HEK293 (cell line): ENCODE results near the gene ZBTB22.

Experiments used
- GFI1B ChIP-seq: fragments of 450-650 bp; formaldehyde crosslinking; IDR thresholded peaks from 2 replicates; pipeline ENCODE4 v1.5.1; 2016; ENCODE audit warnings: missing biosample characterization, missing genetic modification characterization
- KLF10 ChIP-seq: fragments of 450-650 bp; IDR thresholded peaks from 2 replicates; pipeline ENCODE4 v1.5.1; 2018; ENCODE audit warnings: missing biosample characterization, mild to moderate bottlenecking, missing genetic modification characterization
- KLF8 ChIP-seq: fragments of 450-650 bp; formaldehyde crosslinking; IDR thresholded peaks from 2 replicates; pipeline ENCODE4 v1.5.1; 2016; ENCODE audit warnings: missing biosample characterization, missing genetic modification characterization
- TCF7L2 ChIP-seq: IDR thresholded peaks from 2 replicates; pipeline ENCODE4 v1.6.1; 2011; ENCODE audit warnings: low read depth, mild to moderate bottlenecking, inconsistent platforms, low read length, moderate library complexity, borderline replicate concordance
- YY2 ChIP-seq: fragments of 450-650 bp; formaldehyde crosslinking; IDR thresholded peaks from 2 replicates; pipeline ENCODE4 v1.5.1; 2016; ENCODE audit warnings: missing biosample characterization, missing genetic modification characterization
- ZBTB8A ChIP-seq: fragments of 450-650 bp; formaldehyde crosslinking; IDR thresholded peaks from 2 replicates; pipeline ENCODE4 v1.5.1; 2016; ENCODE audit warnings: missing biosample characterization, missing genetic modification characterization
- ZFP37 ChIP-seq: fragments of 450-650 bp; formaldehyde crosslinking; IDR thresholded peaks from 2 replicates; pipeline ENCODE4 v1.5.1; 2016; ENCODE audit warnings: missing biosample characterization, missing genetic modification characterization
- ZNF138 ChIP-seq: fragments of 450-650 bp; formaldehyde crosslinking; IDR thresholded peaks from 2 replicates; pipeline ENCODE4 v1.5.1; 2016; ENCODE audit warnings: missing biosample characterization, missing genetic modification characterization, borderline replicate concordance
- ZNF155 ChIP-seq: fragments of 450-650 bp; formaldehyde crosslinking; IDR thresholded peaks from 2 replicates; pipeline ENCODE4 v1.5.1; 2016; ENCODE audit warnings: missing biosample characterization, missing genetic modification characterization
- ZNF175 ChIP-seq: fragments of 450-650 bp; formaldehyde crosslinking; IDR thresholded peaks from 2 replicates; pipeline ENCODE4 v1.5.1; 2016; ENCODE audit warnings: missing biosample characterization, missing genetic modification characterization
- ZNF202 ChIP-seq: fragments of 450-650 bp; formaldehyde crosslinking; IDR thresholded peaks from 2 replicates; pipeline ENCODE4 v1.5.1; 2016; ENCODE audit warnings: missing biosample characterization, missing genetic modification characterization, borderline replicate concordance
- ZNF341 ChIP-seq: fragments of 450-650 bp; formaldehyde crosslinking; IDR thresholded peaks from 2 replicates; pipeline ENCODE4; 2016; ENCODE audit warnings: low read depth, missing biosample characterization, missing genetic modification characterization
- ZNF404 ChIP-seq: fragments of 450-650 bp; formaldehyde crosslinking; IDR thresholded peaks from 2 replicates; pipeline ENCODE4 v1.5.1; 2017; ENCODE audit warnings: missing biosample characterization, missing genetic modification characterization
- ZNF510 ChIP-seq: fragments of 450-650 bp; formaldehyde crosslinking; IDR thresholded peaks from 2 replicates; pipeline ENCODE4 v1.5.1; 2018; ENCODE audit warnings: mild to moderate bottlenecking, missing genetic modification characterization, missing biosample characterization; ENCODE audit not compliant: insufficient replicate concordance
- ZNF629 ChIP-seq: fragments of 450-650 bp; formaldehyde crosslinking; IDR thresholded peaks from 2 replicates; pipeline ENCODE4 v1.5.1; 2017; ENCODE audit warnings: missing biosample characterization, missing genetic modification characterization
- ZNF785 ChIP-seq: fragments of 450-650 bp; formaldehyde crosslinking; IDR thresholded peaks from 2 replicates; pipeline ENCODE4 v1.5.1; 2016; ENCODE audit warnings: missing biosample characterization, missing genetic modification characterization
- TF ChIP-seq, protein P1 (sequence below): fragments of 450-650 bp; formaldehyde crosslinking; IDR thresholded peaks from 2 replicates; pipeline ENCODE4 v1.5.1; 2016; ENCODE audit warnings: missing biosample characterization, missing genetic modification characterization
- TF ChIP-seq, protein P2 (sequence below): fragments of 450-650 bp; formaldehyde crosslinking; IDR thresholded peaks from 2 replicates; pipeline ENCODE4 v1.5.1; 2016; ENCODE audit warnings: missing biosample characterization, missing genetic modification characterization
- TF ChIP-seq, protein P3 (sequence below): fragments of 450-650 bp; formaldehyde crosslinking; IDR thresholded peaks from 2 replicates; pipeline ENCODE4 v1.5.1; 2017; ENCODE audit warnings: missing biosample characterization, missing genetic modification characterization
- TF ChIP-seq, protein P4 (sequence below): fragments of 450-650 bp; formaldehyde crosslinking; IDR thresholded peaks from 2 replicates; pipeline ENCODE4 v1.5.1; 2016; ENCODE audit warnings: missing biosample characterization, missing genetic modification characterization, borderline replicate concordance
- TF ChIP-seq, protein P5 (sequence below): fragments of 450-650 bp; IDR thresholded peaks from 2 replicates; pipeline ENCODE4 v1.5.1; 2018; ENCODE audit warnings: missing biosample characterization, mild to moderate bottlenecking, missing genetic modification characterization

ZBTB22 gene

DNA sequence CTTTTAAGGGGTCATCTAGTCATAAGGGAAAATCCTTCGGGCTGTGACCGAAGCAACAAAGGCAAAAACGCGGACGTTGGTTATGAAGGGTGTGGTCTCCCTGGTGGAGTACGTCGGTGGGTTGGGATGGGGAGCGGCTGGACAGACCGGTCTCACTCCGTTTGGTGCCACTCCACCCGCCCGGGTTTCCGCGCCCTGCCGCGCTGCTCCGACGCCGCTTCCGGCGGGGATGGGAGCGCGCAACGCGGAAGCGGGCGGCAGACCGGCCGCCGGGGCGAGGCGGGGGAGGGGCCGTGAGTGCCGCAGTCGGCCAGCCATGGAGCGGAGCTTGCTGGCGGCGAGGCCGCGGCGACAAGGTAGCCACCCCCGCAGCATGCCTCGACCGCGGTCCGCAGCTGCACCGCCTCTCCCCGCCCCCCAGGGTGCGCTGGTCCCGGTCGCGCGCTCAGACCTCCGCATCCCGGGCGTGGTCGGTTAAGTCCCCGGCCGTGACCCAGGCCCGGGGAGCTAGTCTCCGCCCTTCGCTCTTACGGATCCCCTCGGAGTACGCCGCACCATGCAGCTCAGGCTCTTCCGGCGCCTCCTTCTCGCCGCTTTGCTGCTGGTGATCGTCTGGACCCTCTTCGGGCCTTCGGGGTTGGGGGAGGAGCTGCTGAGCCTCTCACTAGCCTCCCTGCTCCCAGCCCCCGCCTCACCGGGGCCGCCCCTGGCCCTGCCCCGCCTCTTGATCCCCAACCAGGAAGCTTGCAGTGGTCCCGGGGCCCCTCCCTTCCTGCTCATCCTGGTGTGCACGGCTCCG is 40.5 kb downstream of the ZBTB22 start, which contains the start of gene B3GALT4 (continued):
- TF ChIP-seq ZFP37 (tag by site-specific recombination) (peak; percentile 35; the same call in 1 of the 2 replicates), ZNF175 (tag by site-specific recombination) (no peak), GFI1B (tag by site-specific recombination) (no peak), ZNF341 (tag by site-specific recombination) (peak; percentile 97), ZNF404 (no peak), KLF10 (peak; percentile 87), ZNF138 (0 out of 2 replicates have a peak, but pooled peaks have one; percentile 7), ZNF629 (tag by site-specific recombination) (peak; percentile 68), ZNF785 (no peak), ZNF155 (no peak), YY2 (tag by site-specific recombination) (no peak), ZNF202 (tag by site-specific recombination) (no peak), ZBTB8A (tag by site-specific recombination) (no peak), TCF7L2 (no peak), KLF8 (tag by site-specific recombination) (peak; percentile 87), ZNF510 (tag by site-specific recombination) (no peak)
- TF ChIP-seq, protein P1, sequence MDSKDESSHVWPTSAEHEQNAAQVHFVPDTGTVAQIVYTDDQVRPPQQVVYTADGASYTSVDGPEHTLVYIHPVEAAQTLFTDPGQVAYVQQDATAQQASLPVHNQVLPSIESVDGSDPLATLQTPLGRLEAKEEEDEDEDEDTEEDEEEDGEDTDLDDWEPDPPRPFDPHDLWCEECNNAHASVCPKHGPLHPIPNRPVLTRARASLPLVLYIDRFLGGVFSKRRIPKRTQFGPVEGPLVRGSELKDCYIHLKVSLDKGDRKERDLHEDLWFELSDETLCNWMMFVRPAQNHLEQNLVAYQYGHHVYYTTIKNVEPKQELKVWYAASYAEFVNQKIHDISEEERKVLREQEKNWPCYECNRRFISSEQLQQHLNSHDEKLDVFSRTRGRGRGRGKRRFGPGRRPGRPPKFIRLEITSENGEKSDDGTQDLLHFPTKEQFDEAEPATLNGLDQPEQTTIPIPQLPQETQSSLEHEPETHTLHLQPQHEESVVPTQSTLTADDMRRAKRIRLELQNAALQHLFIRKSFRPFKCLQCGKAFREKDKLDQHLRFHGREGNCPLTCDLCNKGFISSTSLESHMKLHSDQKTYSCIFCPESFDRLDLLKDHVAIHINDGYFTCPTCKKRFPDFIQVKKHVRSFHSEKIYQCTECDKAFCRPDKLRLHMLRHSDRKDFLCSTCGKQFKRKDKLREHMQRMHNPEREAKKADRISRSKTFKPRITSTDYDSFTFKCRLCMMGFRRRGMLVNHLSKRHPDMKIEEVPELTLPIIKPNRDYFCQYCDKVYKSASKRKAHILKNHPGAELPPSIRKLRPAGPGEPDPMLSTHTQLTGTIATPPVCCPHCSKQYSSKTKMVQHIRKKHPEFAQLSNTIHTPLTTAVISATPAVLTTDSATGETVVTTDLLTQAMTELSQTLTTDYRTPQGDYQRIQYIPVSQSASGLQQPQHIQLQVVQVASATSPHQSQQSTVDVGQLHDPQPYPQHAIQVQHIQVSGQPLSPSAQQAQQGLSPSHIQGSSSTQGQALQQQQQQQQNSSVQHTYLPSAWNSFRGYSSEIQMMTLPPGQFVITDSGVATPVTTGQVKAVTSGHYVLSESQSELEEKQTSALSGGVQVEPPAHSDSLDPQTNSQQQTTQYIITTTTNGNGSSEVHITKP (tag by site-specific recombination) = peak; percentile 75
- TF ChIP-seq, protein P2, sequence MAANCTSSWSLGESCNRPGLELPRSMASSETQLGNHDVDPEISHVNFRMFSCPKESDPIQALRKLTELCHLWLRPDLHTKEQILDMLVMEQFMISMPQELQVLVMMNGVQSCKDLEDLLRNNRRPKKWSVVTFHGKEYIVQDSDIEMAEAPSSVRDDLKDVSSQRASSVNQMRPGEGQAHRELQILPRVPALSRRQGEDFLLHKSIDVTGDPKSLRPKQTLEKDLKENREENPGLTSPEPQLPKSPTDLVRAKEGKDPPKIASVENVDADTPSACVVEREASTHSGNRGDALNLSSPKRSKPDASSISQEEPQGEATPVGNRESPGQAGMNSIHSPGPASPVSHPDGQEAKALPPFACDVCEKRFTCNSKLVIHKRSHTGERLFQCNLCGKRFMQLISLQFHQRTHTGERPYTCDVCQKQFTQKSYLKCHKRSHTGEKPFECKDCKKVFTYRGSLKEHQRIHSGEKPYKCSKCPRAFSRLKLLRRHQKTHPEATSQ (tag by site-specific recombination) = peak; percentile 72; the same call in 1 of the 2 replicates
- TF ChIP-seq, protein P3, sequence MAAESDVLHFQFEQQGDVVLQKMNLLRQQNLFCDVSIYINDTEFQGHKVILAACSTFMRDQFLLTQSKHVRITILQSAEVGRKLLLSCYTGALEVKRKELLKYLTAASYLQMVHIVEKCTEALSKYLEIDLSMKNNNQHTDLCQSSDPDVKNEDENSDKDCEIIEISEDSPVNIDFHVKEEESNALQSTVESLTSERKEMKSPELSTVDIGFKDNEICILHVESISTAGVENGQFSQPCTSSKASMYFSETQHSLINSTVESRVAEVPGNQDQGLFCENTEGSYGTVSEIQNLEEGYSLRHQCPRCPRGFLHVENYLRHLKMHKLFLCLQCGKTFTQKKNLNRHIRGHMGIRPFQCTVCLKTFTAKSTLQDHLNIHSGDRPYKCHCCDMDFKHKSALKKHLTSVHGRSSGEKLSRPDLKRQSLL (tag by site-specific recombination) = peak; percentile 54; the same call in 1 of the 2 replicates
- TF ChIP-seq, protein P4, sequence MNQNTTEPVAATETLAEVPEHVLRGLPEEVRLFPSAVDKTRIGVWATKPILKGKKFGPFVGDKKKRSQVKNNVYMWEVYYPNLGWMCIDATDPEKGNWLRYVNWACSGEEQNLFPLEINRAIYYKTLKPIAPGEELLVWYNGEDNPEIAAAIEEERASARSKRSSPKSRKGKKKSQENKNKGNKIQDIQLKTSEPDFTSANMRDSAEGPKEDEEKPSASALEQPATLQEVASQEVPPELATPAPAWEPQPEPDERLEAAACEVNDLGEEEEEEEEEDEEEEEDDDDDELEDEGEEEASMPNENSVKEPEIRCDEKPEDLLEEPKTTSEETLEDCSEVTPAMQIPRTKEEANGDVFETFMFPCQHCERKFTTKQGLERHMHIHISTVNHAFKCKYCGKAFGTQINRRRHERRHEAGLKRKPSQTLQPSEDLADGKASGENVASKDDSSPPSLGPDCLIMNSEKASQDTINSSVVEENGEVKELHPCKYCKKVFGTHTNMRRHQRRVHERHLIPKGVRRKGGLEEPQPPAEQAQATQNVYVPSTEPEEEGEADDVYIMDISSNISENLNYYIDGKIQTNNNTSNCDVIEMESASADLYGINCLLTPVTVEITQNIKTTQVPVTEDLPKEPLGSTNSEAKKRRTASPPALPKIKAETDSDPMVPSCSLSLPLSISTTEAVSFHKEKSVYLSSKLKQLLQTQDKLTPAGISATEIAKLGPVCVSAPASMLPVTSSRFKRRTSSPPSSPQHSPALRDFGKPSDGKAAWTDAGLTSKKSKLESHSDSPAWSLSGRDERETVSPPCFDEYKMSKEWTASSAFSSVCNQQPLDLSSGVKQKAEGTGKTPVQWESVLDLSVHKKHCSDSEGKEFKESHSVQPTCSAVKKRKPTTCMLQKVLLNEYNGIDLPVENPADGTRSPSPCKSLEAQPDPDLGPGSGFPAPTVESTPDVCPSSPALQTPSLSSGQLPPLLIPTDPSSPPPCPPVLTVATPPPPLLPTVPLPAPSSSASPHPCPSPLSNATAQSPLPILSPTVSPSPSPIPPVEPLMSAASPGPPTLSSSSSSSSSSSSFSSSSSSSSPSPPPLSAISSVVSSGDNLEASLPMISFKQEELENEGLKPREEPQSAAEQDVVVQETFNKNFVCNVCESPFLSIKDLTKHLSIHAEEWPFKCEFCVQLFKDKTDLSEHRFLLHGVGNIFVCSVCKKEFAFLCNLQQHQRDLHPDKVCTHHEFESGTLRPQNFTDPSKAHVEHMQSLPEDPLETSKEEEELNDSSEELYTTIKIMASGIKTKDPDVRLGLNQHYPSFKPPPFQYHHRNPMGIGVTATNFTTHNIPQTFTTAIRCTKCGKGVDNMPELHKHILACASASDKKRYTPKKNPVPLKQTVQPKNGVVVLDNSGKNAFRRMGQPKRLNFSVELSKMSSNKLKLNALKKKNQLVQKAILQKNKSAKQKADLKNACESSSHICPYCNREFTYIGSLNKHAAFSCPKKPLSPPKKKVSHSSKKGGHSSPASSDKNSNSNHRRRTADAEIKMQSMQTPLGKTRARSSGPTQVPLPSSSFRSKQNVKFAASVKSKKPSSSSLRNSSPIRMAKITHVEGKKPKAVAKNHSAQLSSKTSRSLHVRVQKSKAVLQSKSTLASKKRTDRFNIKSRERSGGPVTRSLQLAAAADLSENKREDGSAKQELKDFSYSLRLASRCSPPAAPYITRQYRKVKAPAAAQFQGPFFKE = no peak
- TF ChIP-seq, protein P5, sequence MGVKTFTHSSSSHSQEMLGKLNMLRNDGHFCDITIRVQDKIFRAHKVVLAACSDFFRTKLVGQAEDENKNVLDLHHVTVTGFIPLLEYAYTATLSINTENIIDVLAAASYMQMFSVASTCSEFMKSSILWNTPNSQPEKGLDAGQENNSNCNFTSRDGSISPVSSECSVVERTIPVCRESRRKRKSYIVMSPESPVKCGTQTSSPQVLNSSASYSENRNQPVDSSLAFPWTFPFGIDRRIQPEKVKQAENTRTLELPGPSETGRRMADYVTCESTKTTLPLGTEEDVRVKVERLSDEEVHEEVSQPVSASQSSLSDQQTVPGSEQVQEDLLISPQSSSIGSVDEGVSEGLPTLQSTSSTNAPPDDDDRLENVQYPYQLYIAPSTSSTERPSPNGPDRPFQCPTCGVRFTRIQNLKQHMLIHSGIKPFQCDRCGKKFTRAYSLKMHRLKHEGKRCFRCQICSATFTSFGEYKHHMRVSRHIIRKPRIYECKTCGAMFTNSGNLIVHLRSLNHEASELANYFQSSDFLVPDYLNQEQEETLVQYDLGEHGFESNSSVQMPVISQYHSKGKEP (tag by site-specific recombination) = peak; percentile 81
